ENCODE data around the gene CCDC85C. TPM values are rescaled to one million over a fixed set of nuclear protein-coding genes. Genes with fewer than 3 reads are reported as not detected.

Gene CCDC85C
- total and polyA plus RNA-seq, 2 of the 8 experiments (the other 6 are each of a cell fraction or from before 2014, with no cell fraction given), result 16.8 to 35.8 TPM

- no peak overlapping the region for H4K91ac ChIP-seq (replicated peaks; ENCODE audit: insufficient read length, low read length)
- H4K5ac ChIP-seq (ENCODE audit: insufficient read length, low read depth, low read length), result no peak overlapping the region
- H3K4me2 ChIP-seq (ENCODE audit: insufficient read depth in 1 of 2, low read depth in 2 of 2, low read length in 2 of 2), result no peak overlapping the region
- H3K9me3 ChIP-seq (ENCODE audit: insufficient read depth in 2 of 2, low read depth in 1 of 2, low read length in 1 of 2), result no peaks in the 10 kb centered on the region
- no peak overlapping the region for H4K8ac ChIP-seq (ENCODE audit: extremely low read depth, insufficient read depth, low read length)
- H3K18ac ChIP-seq (ENCODE audit: extremely low read depth, low read length), result no peak overlapping the region
- H3K14ac ChIP-seq (ENCODE audit: insufficient read length), result no peak overlapping the region
- no peak overlapping the region for H3K4ac ChIP-seq (replicated peaks; ENCODE audit: insufficient read length, low read depth, low read length)
- no peaks in the 10 kb centered on the region for H3K4me1 ChIP-seq (replicated peaks in 1 of 4; ENCODE audit: control insufficient read depth in 3 of 4, insufficient read depth in 4 of 4, low read length in 3 of 4)
- WGBS, 2 experiments (ENCODE audit: extremely low coverage in 1 of 2, insufficient coverage in 1 of 2, insufficient read length in 1 of 2, insufficient replicate concordance in 2 of 2, low coverage in 1 of 2, low lambda C conversion rate in 2 of 2, missing lambda C conversion rate in 1 of 2), result 85% methylated on average over 5 of the region's 5 CpGs; no CpG with 5 or more reads in 1 of the 2 experiments
- no peaks in the 10 kb centered on the region for H3K79me1 ChIP-seq (ENCODE audit: low read depth, low read length)
- H3K23ac ChIP-seq (ENCODE audit: insufficient read length), result no peak overlapping the region
- H3K36me3 ChIP-seq (ENCODE audit: control insufficient read depth in 2 of 4, insufficient read depth in 4 of 4, low read length in 3 of 4), result peaks cover 0 to 9% (median 4%) of the 10 kb centered on the region in 4 experiments; a peak in 2 of 8 replicates
- no peak overlapping the region for H2BK5ac ChIP-seq (ENCODE audit: low read depth, low read length)
- FAIRE-seq (no peak), DNase-seq (ENCODE audit: low read depth in 1 of 2, low spot score in 2 of 2) (no peak)
- H3K27ac ChIP-seq (ENCODE audit: low read depth, low read length), result no peak overlapping the region
- no peak for TF ChIP-seq SAP30 (IDR thresholded peaks at IDR 0.05; ENCODE audit: insufficient read depth, insufficient replicate concordance, low read length)
- no peak for TF ChIP-seq RBBP5 (IDR thresholded peaks at IDR 0.05; ENCODE audit: borderline replicate concordance, low read depth, low read length)
- no peak for TF ChIP-seq MAX (IDR thresholded peaks at IDR 0.05)
- no peak for TF ChIP-seq TBP (IDR thresholded peaks at IDR 0.05; ENCODE audit: low read depth, low read length)
- TF ChIP-seq CTCF (IDR thresholded peaks at IDR 0.05; ENCODE audit: control extremely low read depth in 1 of 3, insufficient read depth in 1 of 3, low read depth in 1 of 3, low read length in 3 of 3), result no peak
- TF ChIP-seq GTF2F1 (IDR thresholded peaks at IDR 0.05; ENCODE audit: borderline replicate concordance, low read depth, low read length), result no peak
- TF ChIP-seq NANOG (IDR thresholded peaks at IDR 0.05; ENCODE audit: insufficient read depth, low read depth, low read length, poor library complexity, severe bottlenecking), result no peak
- no peak overlapping the region for H2BK120ac ChIP-seq (replicated peaks; ENCODE audit: low read depth, low read length)
- CTCF ChIA-PET (ENCODE audit: partially characterized antibody), result interaction anchor here (0.6 to 2.6 kb wide), 4 partner anchors 9 to 61 kb away, joined by 4 to 24 read pairs (median 8); no protein-coding TSS in a partner anchor
- no peaks in the 10 kb centered on the region for H3K79me2 ChIP-seq (ENCODE audit: control insufficient read depth in 1 of 2, insufficient read depth in 2 of 2, low read length in 2 of 2)
- no peak overlapping the region for H2BK20ac ChIP-seq (ENCODE audit: low read length)
- POLR2A ChIA-PET (ENCODE audit: partially characterized antibody), result no interaction called here
- H3K9ac ChIP-seq (replicated peaks in 1 of 4; ENCODE audit: extremely low read depth in 1 of 4, low read depth in 3 of 4, low read length in 3 of 4), result no peak overlapping the region
- H3K56ac ChIP-seq (replicated peaks; ENCODE audit: insufficient read length, low read depth, low read length), result no peak overlapping the region
- no peak overlapping the region for H3K4me3 ChIP-seq (ENCODE audit: extremely low read depth in 1 of 4, insufficient read depth in 2 of 4, low read depth in 3 of 4, low read length in 4 of 4)
- no peak overlapping the region for H2BK12ac ChIP-seq (ENCODE audit: low read depth, low read length)
- H3K27me3 ChIP-seq (replicated peaks in 1 of 4; ENCODE audit: control insufficient read depth in 3 of 4, extremely low read depth in 1 of 4, insufficient read depth in 3 of 4, low read length in 3 of 4), result no peaks in the 10 kb centered on the region
- no peak overlapping the region for H2BK15ac ChIP-seq (ENCODE audit: low read length)
- H4K20me1 ChIP-seq (replicated peaks in 1 of 2; ENCODE audit: control insufficient read depth in 1 of 2, insufficient read depth in 2 of 2, low read length in 2 of 2), result peaks cover 0 to 4% of the 10 kb centered on the region in 2 experiments
- no peak overlapping the region for H2AK5ac ChIP-seq (ENCODE audit: low read depth, low read length)
- no peaks in the 10 kb centered on the region for H3K23me2 ChIP-seq (ENCODE audit: low read depth, low read length)
- no peak overlapping the region for H2AFZ ChIP-seq (ENCODE audit: low read length)
Observed at GRCh38 chr14:99451234-99451633, 152.8 kb downstream of the CCDC85C start.

Data from H1 (cell line).